HepG2 (cell line): ENCODE measurements around the gene PSEN2. TPM values are rescaled to one million over a fixed set of nuclear protein-coding genes. Genes with fewer than 3 reads are reported as not detected.
A peak's percentile ranks its signal among the peaks of the same experiment; 100 is the strongest.

Source experiments
- AGO1 ChIP-seq: fragments of 200-400 bp; formaldehyde crosslinking; IDR thresholded peaks from 2 replicates; pipeline ENCODE4 v1.6.1; 2017; ENCODE audit warnings: mild to moderate bottlenecking, low read depth, low read length, moderate library complexity; ENCODE audit not compliant: poor library complexity, severe bottlenecking
- AGO2 ChIP-seq: fragments of 200-400 bp; formaldehyde crosslinking; optimal IDR thresholded peaks from 2 replicates; pipeline ENCODE3; 2017; ENCODE audit warnings: mild to moderate bottlenecking, low read depth, low read length, moderate library complexity
- CBX5 ChIP-seq: sonication (generic); formaldehyde crosslinking; IDR thresholded peaks from 2 replicates; pipeline ENCODE4 v1.4.0; 2020; ENCODE audit warnings: missing genetic modification reagents, borderline replicate concordance
- GABPB1 ChIP-seq: IDR thresholded peaks from 2 replicates; pipeline ENCODE4 v1.6.1; 2016; ENCODE audit warnings: mild to moderate bottlenecking, missing genetic modification reagents, moderate library complexity, missing compliant biosample characterization
- GFI1 ChIP-seq: sonication (generic); formaldehyde crosslinking; IDR thresholded peaks from 2 replicates; pipeline ENCODE4 v1.5.0; 2020; ENCODE audit warnings: missing genetic modification reagents, mild to moderate bottlenecking, borderline replicate concordance
- GRHL1 ChIP-seq: sonication (generic); formaldehyde crosslinking; conservative IDR thresholded peaks from 2 replicates; pipeline ENCODE4 v1.8.0; 2022; ENCODE audit warnings: missing genetic modification reagents
- IKZF4 ChIP-seq: sonication (generic); formaldehyde crosslinking; IDR thresholded peaks from 2 replicates; pipeline ENCODE4 v1.5.1; 2020; ENCODE audit warnings: borderline replicate concordance, mild to moderate bottlenecking, low read depth, missing genetic modification reagents; ENCODE audit errors: not compliant biosample characterization
- KDM2A ChIP-seq: sonication (generic); formaldehyde crosslinking; IDR thresholded peaks from 2 replicates; pipeline ENCODE4 v1.4.0; 2020; ENCODE audit warnings: low read depth, missing genetic modification reagents, borderline replicate concordance
- MTA3 ChIP-seq: sonication (generic); formaldehyde crosslinking; IDR thresholded peaks from 2 replicates; pipeline ENCODE4 v1.4.0; 2020; ENCODE audit warnings: missing genetic modification reagents
- MXI1 ChIP-seq: IDR thresholded peaks from 3 replicates; pipeline ENCODE4 v1.6.1; 2012; ENCODE audit warnings: low read depth, low read length, inconsistent platforms, borderline replicate concordance
- NCOA1 ChIP-seq: sonication (generic); formaldehyde crosslinking; IDR thresholded peaks from 2 replicates; pipeline ENCODE4 v1.9.0; 2021; ENCODE audit warnings: missing genetic modification reagents
- NFRKB ChIP-seq: fragments of 450-650 bp; IDR thresholded peaks from 2 replicates; pipeline ENCODE4 v1.6.1; 2017
- SOX5 ChIP-seq: IDR thresholded peaks from 2 replicates; pipeline ENCODE4 v1.6.1; 2016; ENCODE audit warnings: borderline replicate concordance
- SP1 ChIP-seq, 2 experiments: fragments of 450-650 bp in 1 of 2; sonication (generic) in 1 of 2; formaldehyde crosslinking in 1 of 2; IDR thresholded peaks; 2 replicates each; pipeline versions ENCODE4 v1.4.0 to v1.6.1; 2016 to 2020; ENCODE audit warnings: missing genetic modification reagents in 1 of 2
- ZNF34 ChIP-seq: sonication (generic); formaldehyde crosslinking; IDR thresholded peaks from 2 replicates; pipeline ENCODE4 v1.4.0; 2020; ENCODE audit warnings: mild to moderate bottlenecking, missing genetic modification reagents, borderline replicate concordance
- ZNF432 ChIP-seq: sonication (generic); formaldehyde crosslinking; IDR thresholded peaks from 2 replicates; pipeline ENCODE4 v1.5.0; 2020; ENCODE audit warnings: missing genetic modification reagents, mild to moderate bottlenecking, borderline replicate concordance
- ZNF501 ChIP-seq: sonication (generic); formaldehyde crosslinking; IDR thresholded peaks from 2 replicates; pipeline ENCODE4 v1.5.1; 2020; ENCODE audit warnings: mild to moderate bottlenecking, moderate library complexity, missing genetic modification reagents
- ZNF550 ChIP-seq: sonication (generic); formaldehyde crosslinking; IDR thresholded peaks from 2 replicates; pipeline ENCODE4 v1.4.0; 2020; ENCODE audit warnings: mild to moderate bottlenecking, missing genetic modification reagents, borderline replicate concordance
- ZNF563 ChIP-seq: sonication (generic); formaldehyde crosslinking; IDR thresholded peaks from 2 replicates; pipeline ENCODE4 v1.8.0; 2022; ENCODE audit warnings: mild to moderate bottlenecking, moderate library complexity, missing genetic modification reagents
- ZNF703 ChIP-seq: sonication (generic); formaldehyde crosslinking; IDR thresholded peaks from 2 replicates; pipeline ENCODE4 v1.5.1; 2020; ENCODE audit warnings: missing genetic modification reagents, mild to moderate bottlenecking, moderate library complexity, borderline replicate concordance
- ZNF713 ChIP-seq: sonication (generic); formaldehyde crosslinking; IDR thresholded peaks from 2 replicates; pipeline ENCODE4 v1.4.0; 2020; ENCODE audit warnings: mild to moderate bottlenecking, missing genetic modification reagents
- polyA plus RNA-seq, 8 experiments: library from polyadenylated mRNA; depleted of rRNA in 3 of 8; stranded (reverse) in 7 of 8; unstranded in 1 of 8; fragments of >200 nt; fragmentation: Illumina TruSeq in 4 of 8; extraction: Trizol in 4 of 8; gene quantifications; 2 replicates each; pipeline versions ENCODE4 v1.2.1 to v1.2.3, GENCODE V29; 2011 to 2016; ENCODE audit warnings: low read depth in 4 of 8, missing spikeins in 1 of 8, mixed read lengths in 1 of 8; ENCODE audit not compliant: insufficient read depth in 1 of 8
- total RNA-seq, 5 experiments: library from RNA; depleted of rRNA; stranded (reverse); fragments of >200 nt; fragmentation: Illumina TruSeq; extraction: Trizol; gene quantifications; 2 replicates each; pipeline ENCODE4 v1.2.3, GENCODE V29; 2016; ENCODE audit warnings: low read depth in 1 of 5
- TF ChIP-seq, protein P1 (sequence below): sonication (generic); formaldehyde crosslinking; IDR thresholded peaks from 2 replicates; pipeline ENCODE4 v1.8.1; 2023; ENCODE audit warnings: mild to moderate bottlenecking, moderate library complexity, missing genetic modification reagents
- TF ChIP-seq, protein P2 (sequence below): IDR thresholded peaks from 2 replicates; pipeline ENCODE4 v1.6.1; 2018; ENCODE audit warnings: missing genetic modification reagents, mild to moderate bottlenecking, missing compliant biosample characterization
- TF ChIP-seq, protein P3 (sequence below): sonication (generic); formaldehyde crosslinking; IDR thresholded peaks from 2 replicates; pipeline ENCODE4 v1.9.0; 2021; ENCODE audit warnings: missing genetic modification reagents, mild to moderate bottlenecking, borderline replicate concordance

Gene PSEN2
- total and polyA plus RNA-seq, 2 of the 13 experiments (the other 11 are each of a cell fraction or from before 2014, with no cell fraction given), result 5.9 to 13.1 TPM

DNA sequence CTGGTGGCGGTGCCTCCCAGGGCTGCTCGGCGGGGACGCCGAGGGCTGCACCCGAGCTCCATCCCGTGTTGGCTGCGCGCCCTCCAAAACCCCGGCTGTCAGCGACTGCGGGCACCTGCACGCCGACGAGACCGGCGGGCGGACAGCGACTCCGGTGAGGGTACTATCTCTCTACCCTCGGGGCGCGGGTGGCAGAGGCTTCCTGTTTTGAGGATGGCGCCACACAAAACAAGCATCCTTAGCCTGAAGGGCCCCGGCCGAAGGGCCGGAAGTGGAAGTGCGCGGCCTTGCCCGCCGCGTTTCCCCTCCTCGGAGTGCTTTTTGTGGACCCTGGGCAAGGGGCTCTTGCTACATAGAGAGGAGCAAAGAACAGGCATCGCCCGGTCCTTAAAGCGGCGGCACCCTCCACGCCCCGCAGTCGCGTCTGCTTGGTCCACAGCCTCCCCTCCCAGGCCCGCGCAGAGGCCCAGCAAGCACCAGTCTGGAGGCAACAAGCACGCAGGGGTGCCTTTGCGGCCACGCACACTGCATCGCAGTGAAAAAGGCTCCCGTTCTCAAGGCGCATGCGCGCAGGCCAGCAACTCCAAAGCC, 69.1 kb downstream of the PSEN2 start (continued):
- TF ChIP-seq, protein P1, sequence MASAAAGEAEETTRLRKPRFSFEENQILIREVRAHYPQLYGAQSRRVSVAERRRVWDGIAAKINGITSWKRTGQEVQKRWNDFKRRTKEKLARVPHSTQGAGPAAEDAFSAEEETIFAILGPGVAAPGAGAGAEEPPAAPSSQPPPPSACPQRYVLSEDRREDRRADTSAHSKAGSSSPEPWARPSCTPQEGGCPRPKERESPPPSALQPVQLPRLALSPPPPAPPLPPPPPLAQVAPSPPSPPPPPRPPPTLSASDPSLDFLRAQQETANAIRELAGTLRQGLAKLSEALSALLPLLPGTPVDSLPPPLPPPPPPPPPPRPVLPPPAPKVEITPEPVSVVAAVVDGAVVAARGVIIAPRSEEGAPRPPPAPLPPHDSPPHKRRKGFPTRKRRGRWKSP (CRISPR knock-in tag), result peak; percentile 70
- no peak for TF ChIP-seq ZNF432
- TF ChIP-seq ZNF501 (CRISPR knock-in tag), result peak; percentile 95
- peak; percentile 70; the same call in 1 of the 2 replicates for TF ChIP-seq CBX5 (CRISPR knock-in tag)
- TF ChIP-seq ZNF713 (CRISPR knock-in tag), result no peak
- TF ChIP-seq AGO1, result peak; percentile 12
- peak; percentile 59; the same call in 1 of the 2 replicates for TF ChIP-seq KDM2A
- peak; percentile 89 for TF ChIP-seq GABPB1
- peak; percentile 95 for TF ChIP-seq AGO2
- no peak for TF ChIP-seq GRHL1 (CRISPR knock-in tag)
- peak; percentile 44; the same call in 1 of the 2 replicates for TF ChIP-seq GFI1 (CRISPR knock-in tag)
- TF ChIP-seq ZNF703 (CRISPR knock-in tag), result no peak; the same call in 1 of the 2 replicates
- TF ChIP-seq ZNF34, result no peak; the same call in 1 of the 2 replicates
- TF ChIP-seq, protein P2, sequence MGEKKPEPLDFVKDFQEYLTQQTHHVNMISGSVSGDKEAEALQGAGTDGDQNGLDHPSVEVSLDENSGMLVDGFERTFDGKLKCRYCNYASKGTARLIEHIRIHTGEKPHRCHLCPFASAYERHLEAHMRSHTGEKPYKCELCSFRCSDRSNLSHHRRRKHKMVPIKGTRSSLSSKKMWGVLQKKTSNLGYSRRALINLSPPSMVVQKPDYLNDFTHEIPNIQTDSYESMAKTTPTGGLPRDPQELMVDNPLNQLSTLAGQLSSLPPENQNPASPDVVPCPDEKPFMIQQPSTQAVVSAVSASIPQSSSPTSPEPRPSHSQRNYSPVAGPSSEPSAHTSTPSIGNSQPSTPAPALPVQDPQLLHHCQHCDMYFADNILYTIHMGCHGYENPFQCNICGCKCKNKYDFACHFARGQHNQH (CRISPR knock-in tag), result peak; percentile 82
- peak; percentile 91 for TF ChIP-seq ZNF563
- no peak for TF ChIP-seq ZNF550 (CRISPR knock-in tag)
- no peak for TF ChIP-seq SP1 (IDR thresholded peaks at IDR 0.05)
- TF ChIP-seq SP1 (CRISPR knock-in tag; IDR thresholded peaks at IDR 0.05), result no peak
- no peak for TF ChIP-seq MTA3 (CRISPR knock-in tag)
- TF ChIP-seq NFRKB, result no peak
- TF ChIP-seq, protein P3, sequence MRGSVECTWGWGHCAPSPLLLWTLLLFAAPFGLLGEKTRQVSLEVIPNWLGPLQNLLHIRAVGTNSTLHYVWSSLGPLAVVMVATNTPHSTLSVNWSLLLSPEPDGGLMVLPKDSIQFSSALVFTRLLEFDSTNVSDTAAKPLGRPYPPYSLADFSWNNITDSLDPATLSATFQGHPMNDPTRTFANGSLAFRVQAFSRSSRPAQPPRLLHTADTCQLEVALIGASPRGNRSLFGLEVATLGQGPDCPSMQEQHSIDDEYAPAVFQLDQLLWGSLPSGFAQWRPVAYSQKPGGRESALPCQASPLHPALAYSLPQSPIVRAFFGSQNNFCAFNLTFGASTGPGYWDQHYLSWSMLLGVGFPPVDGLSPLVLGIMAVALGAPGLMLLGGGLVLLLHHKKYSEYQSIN (CRISPR knock-in tag), result peak; percentile 58; the same call in 1 of the 2 replicates
- no peak; the same call in 1 of the 2 replicates for TF ChIP-seq SOX5 (CRISPR knock-in tag)
- no peak for TF ChIP-seq NCOA1 (CRISPR knock-in tag)
- peak; percentile 17 for TF ChIP-seq IKZF4 (CRISPR knock-in tag)
- TF ChIP-seq MXI1, result no peak
